Stomach (tissue), 4 donors: ENCODE results near the gene RBMS3.

ENCODE experiments used
- CTCF ChIP-seq, 7 experiments: fragments of 450-650 bp in 4 of 7; fragments of 200-600 bp in 3 of 7; sonication (generic) in 3 of 7; IDR thresholded peaks; one replicate each; pipeline ENCODE4 v1.5.1; 2016 to 2019; ENCODE audit warnings: antibody characterized with exemption in 7 of 7, control low read depth in 2 of 7, mild to moderate bottlenecking in 1 of 7
- POLR2A ChIP-seq, 4 donors: fragments of 450-650 bp; IDR thresholded peaks; one replicate each; pipeline ENCODE4 v1.6.1; 2016; ENCODE audit warnings: antibody characterized with exemption in 4 of 4, control low read depth in 2 of 4, mild to moderate bottlenecking in 1 of 4, moderate library complexity in 1 of 4
- POLR2AphosphoS5 ChIP-seq, 3 donors: sonication (generic); formaldehyde crosslinking; IDR thresholded peaks; one replicate each; pipeline ENCODE4 v1.6.1; 2016; ENCODE audit warnings: antibody characterized with exemption in 3 of 3

GRCh38 chr3:30012941-30013543 is 732.2 kb downstream of the RBMS3 start:
- peak in 5 of 7 experiments; percentile 29 to 65 (median 49) for TF ChIP-seq CTCF (IDR thresholded peaks at IDR 0.05)
- TF ChIP-seq POLR2AphosphoS5 (IDR thresholded peaks at IDR 0.05) = no peak
- TF ChIP-seq POLR2A (IDR thresholded peaks at IDR 0.05) = no peak
